ENCODE results near the gene FGD2.
"Not testable (repeated sequence)": the region's sequence is repeated elsewhere in the genome, so short reads cannot be mapped to it uniquely, and the experiment has no call there.

The FGD2 gene

DNA sequence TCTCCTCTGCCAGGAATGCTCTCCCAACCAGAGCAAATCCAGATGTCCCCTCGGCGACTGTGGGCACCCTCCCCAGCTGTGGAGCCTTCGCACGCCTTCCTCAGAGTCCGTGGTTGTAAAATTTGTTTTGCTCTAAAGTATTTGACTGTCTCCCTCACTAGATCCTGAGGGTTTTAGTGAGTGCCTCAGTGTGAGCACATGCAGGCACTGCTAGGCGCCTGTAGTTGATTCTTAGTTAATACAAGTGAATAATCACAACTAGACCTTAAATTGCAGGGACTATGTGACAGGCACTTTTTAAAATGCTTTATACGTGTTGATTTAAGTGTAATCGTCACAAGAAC is 18.8 kb upstream of the FGD2 start:
- TF ChIP-seq, protein P1, sequence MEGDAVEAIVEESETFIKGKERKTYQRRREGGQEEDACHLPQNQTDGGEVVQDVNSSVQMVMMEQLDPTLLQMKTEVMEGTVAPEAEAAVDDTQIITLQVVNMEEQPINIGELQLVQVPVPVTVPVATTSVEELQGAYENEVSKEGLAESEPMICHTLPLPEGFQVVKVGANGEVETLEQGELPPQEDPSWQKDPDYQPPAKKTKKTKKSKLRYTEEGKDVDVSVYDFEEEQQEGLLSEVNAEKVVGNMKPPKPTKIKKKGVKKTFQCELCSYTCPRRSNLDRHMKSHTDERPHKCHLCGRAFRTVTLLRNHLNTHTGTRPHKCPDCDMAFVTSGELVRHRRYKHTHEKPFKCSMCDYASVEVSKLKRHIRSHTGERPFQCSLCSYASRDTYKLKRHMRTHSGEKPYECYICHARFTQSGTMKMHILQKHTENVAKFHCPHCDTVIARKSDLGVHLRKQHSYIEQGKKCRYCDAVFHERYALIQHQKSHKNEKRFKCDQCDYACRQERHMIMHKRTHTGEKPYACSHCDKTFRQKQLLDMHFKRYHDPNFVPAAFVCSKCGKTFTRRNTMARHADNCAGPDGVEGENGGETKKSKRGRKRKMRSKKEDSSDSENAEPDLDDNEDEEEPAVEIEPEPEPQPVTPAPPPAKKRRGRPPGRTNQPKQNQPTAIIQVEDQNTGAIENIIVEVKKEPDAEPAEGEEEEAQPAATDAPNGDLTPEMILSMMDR (IDR thresholded peaks at IDR 0.05; ENCODE audit: insufficient read depth, low read depth, low read length, missing control alignments), result no peak
- peak overlapping the region; percentile 98 for H3K4me3 ChIP-seq (ENCODE audit: low read depth, low read length)
- DNase-seq (ENCODE audit: low read depth), result no peak

DNA sequence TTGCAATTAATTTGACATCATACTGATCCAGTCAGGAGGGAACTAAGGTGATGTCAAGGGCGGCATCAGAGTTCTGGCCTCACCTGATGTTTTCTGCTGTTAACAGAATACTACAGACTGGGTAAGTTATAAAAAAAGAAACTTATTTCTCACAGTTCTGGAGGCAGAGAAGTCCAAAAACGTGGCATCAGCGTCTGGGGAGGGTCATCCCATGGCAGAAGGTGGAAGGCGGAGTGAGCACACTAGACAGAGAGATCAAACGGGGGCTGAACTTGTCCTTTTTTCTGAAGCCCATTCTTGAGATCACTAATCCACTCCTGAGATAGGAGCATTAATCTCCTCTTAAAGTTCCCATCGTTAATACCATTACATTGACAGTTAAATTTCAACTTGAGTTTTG is 16.2 kb upstream of the FGD2 start:
- no peak for DNase-seq (ENCODE audit: low read depth)
- TF ChIP-seq, protein P1 (IDR thresholded peaks at IDR 0.05; ENCODE audit: insufficient read depth, low read depth, low read length, missing control alignments), result no peak
- no peak overlapping the region for H3K4me3 ChIP-seq (ENCODE audit: low read depth, low read length)

DNA sequence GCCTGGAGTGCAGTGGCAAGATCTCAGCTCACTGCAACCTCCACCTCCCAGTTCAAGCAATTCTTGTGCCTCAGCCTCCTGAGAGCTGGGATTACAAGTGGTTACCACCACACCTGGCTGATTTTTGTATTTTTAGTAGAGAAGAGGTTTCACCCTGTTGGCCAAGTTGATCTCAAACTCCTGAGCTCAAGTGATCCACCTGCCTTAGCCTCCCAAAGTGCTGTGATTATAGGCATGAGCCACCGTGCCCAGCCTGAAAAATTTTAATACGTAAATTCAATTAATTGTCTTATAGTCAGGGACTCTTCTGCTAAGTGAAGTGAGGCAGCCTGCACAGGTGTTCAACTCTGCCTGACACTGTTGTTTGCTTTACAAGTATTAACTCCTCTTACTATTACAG is 15.1 kb upstream of the FGD2 start:
- not testable (repeated sequence) for H3K4me3 ChIP-seq (ENCODE audit: low read depth, low read length); DNase-seq (ENCODE audit: low read depth)

GRCh38 chr6:36997811-36998722 is 7.4 kb upstream of the FGD2 start:
- TF ChIP-seq, protein P1 (IDR thresholded peaks at IDR 0.05; ENCODE audit: insufficient read depth, low read depth, low read length, missing control alignments), result no peak
- DNase-seq (ENCODE audit: low read depth), result no peak
- no peak overlapping the region for H3K4me3 ChIP-seq (ENCODE audit: low read depth, low read length)

GRCh38 chr6:36998723-36999038 is 6.8 kb upstream of the FGD2 start:
- TF ChIP-seq, protein P1 (IDR thresholded peaks at IDR 0.05; ENCODE audit: insufficient read depth, low read depth, low read length, missing control alignments), result no peak
- no peak for DNase-seq (ENCODE audit: low read depth)
- no peak overlapping the region for H3K4me3 ChIP-seq (ENCODE audit: low read depth, low read length)

GRCh38 chr6:36999061-36999750 is 6.2 kb upstream of the FGD2 start:
- no peak for DNase-seq (ENCODE audit: low read depth)
- TF ChIP-seq, protein P1 (IDR thresholded peaks at IDR 0.05; ENCODE audit: insufficient read depth, low read depth, low read length, missing control alignments), result no peak
- H3K4me3 ChIP-seq (ENCODE audit: low read depth, low read length), result no peak overlapping the region

- TF ChIP-seq, protein P1 (IDR thresholded peaks at IDR 0.05; ENCODE audit: insufficient read depth, low read depth, low read length, missing control alignments), result no peak
- no peak for DNase-seq (ENCODE audit: low read depth)
These were observed 5.7 kb upstream of the FGD2 start for GRCh38 chr6:36999751-37000125.

More at GRCh38 chr6:36999751-37000125, 5.7 kb upstream of the FGD2 start:
- no peak overlapping the region for H3K4me3 ChIP-seq (ENCODE audit: low read depth, low read length)

All from GM12865 (cell line).